ENCODE results near the gene ATP10B.

The ATP10B gene

DNA sequence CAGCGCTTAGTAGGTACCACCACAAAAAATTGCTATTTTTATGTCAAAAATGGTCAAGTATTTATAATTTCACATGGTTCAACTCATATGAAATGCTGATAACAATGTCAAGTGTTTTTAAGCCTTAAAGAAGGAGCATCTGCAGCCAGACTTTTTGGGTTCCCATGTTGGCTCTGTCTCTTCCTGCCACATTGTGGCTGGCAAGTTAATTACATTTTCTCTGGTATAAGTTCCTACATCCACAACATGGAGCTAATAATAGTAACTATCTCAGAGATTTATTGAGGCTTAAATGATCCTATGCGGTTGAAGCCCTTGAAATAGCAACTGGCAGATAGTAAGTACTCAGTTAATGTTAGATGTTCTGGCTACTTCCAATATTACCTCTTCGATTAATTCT lies 5.4 kb downstream of the ATP10B start:
- TF ChIP-seq, protein P1, sequence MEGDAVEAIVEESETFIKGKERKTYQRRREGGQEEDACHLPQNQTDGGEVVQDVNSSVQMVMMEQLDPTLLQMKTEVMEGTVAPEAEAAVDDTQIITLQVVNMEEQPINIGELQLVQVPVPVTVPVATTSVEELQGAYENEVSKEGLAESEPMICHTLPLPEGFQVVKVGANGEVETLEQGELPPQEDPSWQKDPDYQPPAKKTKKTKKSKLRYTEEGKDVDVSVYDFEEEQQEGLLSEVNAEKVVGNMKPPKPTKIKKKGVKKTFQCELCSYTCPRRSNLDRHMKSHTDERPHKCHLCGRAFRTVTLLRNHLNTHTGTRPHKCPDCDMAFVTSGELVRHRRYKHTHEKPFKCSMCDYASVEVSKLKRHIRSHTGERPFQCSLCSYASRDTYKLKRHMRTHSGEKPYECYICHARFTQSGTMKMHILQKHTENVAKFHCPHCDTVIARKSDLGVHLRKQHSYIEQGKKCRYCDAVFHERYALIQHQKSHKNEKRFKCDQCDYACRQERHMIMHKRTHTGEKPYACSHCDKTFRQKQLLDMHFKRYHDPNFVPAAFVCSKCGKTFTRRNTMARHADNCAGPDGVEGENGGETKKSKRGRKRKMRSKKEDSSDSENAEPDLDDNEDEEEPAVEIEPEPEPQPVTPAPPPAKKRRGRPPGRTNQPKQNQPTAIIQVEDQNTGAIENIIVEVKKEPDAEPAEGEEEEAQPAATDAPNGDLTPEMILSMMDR (IDR thresholded peaks at IDR 0.05): no peak
- H3K36me3 ChIP-seq: no peaks in the 10 kb centered on the region
- H3K27me3 ChIP-seq: no peaks in the 10 kb centered on the region

DNA sequence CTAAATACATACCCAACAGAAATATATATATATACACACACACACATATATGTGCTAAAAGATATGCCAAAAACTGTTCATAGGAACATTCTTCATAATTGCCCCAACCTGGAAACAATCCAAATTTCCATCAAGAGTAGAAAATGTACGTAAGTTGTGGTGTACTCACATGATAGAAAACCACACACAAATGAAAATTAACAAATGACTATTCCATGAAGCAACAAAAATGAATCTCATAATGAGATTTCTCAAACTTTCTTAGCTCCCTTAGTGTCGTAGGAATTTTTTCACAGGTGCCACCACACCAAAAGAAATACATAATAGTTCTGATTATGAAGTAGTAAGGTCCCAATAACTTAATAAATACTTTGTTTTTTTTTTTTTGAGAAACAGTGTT lies 7.8 kb downstream of the ATP10B start:
- TF ChIP-seq, protein P1 (IDR thresholded peaks at IDR 0.05): no peak
- Histone ChIP-seq H3K9me3 (no peaks in the 10 kb centered on the region), H3K4me1 (ENCODE audit: control insufficient read depth in 1 of 2, insufficient read depth in 1 of 2, low read depth in 1 of 2, low read length in 1 of 2) (no peaks in the 10 kb centered on the region), H3K27me3 (no peaks in the 10 kb centered on the region), H3K4me3 (ENCODE audit: low read depth in 1 of 2, low read length in 1 of 2) (no peak overlapping the region), H3K36me3 (no peaks in the 10 kb centered on the region), H3K27ac (no peak overlapping the region)

More for the DNA sequence above, 5.4 kb downstream of the ATP10B start:
- H3K9me3 ChIP-seq: no peaks in the 10 kb centered on the region
- H3K27ac ChIP-seq: no peak overlapping the region
- no peak overlapping the region for H3K4me3 ChIP-seq (ENCODE audit: low read depth in 1 of 2, low read length in 1 of 2)
- H3K4me1 ChIP-seq (ENCODE audit: control insufficient read depth in 1 of 2, insufficient read depth in 1 of 2, low read depth in 1 of 2, low read length in 1 of 2): no peaks in the 10 kb centered on the region

DNA sequence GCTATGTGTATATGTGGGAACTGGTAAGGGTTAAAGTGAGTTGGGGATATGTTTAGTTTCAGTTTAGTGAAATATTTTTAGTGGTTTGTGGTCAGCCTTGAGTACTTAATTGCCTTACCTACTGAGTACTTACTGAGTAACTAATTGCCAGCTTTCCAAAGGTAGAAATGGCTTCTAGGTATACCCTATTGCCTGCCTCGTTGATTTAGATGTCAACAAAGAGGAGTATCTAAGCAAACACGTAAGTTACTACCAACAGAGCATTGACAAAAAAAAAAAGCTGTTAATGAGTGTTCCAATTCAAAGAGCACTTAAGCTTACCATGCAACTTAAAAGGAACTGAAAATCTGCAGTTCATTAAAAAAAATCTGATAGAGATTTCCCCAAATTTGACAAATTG lies 8.8 kb downstream of the ATP10B start:
- Histone ChIP-seq H3K36me3 (no peaks in the 10 kb centered on the region), H3K4me1 (ENCODE audit: control insufficient read depth in 1 of 2, insufficient read depth in 1 of 2, low read depth in 1 of 2, low read length in 1 of 2) (no peaks in the 10 kb centered on the region), H3K27ac (no peak overlapping the region), H3K4me3 (ENCODE audit: low read depth in 1 of 2, low read length in 1 of 2) (no peak overlapping the region), H3K27me3 (no peaks in the 10 kb centered on the region), H3K9me3 (no peaks in the 10 kb centered on the region)
- TF ChIP-seq, protein P1 (IDR thresholded peaks at IDR 0.05): no peak

DNA sequence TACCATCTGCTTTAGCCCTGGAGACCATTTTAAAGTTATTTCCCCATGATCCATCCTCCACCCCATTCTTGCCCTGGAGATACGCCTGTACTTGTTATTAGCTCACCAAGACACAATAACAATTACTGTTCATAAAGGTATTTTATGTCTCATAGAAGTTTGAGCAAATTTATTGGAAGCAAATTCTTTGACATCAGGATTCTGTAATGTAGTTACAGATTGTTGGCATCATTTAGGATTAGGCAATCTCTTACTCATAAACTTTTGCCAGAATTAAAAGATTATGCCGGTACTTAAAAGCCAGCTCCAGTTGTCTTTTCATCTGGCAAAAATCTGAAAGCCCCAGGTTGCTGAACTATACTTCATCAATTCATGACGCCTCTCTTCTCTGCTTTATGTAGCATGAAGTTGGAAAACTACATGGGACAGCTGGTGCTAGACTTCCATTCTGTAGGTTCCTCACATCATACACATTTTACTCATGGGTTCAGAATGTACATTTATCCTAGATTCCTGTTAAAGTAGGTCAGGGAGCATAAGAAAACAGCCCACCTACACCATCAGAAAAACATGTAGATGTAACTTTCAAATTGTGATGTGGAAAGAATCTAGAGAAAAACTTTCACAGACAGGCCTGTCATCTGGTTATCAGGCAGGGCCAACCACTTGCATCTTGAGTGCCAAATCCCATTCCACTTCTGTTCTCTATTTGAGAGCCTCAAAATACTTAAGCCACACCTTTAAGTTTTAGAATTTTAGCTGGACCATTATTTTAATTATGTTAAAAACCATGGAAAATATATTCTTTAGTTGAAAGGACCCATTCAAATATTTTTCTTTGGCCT lies 14.0 kb downstream of the ATP10B start:
- Histone ChIP-seq H3K9me3 (no peaks in the 10 kb centered on the region), H3K27me3 (no peaks in the 10 kb centered on the region), H3K4me1 (ENCODE audit: control insufficient read depth in 1 of 2, insufficient read depth in 1 of 2, low read depth in 1 of 2, low read length in 1 of 2) (no peaks in the 10 kb centered on the region), H3K27ac (no peak overlapping the region), H3K4me3 (ENCODE audit: low read depth in 1 of 2, low read length in 1 of 2) (no peak overlapping the region), H3K36me3 (no peaks in the 10 kb centered on the region)
- TF ChIP-seq, protein P1 (IDR thresholded peaks at IDR 0.05): no peak

DNA sequence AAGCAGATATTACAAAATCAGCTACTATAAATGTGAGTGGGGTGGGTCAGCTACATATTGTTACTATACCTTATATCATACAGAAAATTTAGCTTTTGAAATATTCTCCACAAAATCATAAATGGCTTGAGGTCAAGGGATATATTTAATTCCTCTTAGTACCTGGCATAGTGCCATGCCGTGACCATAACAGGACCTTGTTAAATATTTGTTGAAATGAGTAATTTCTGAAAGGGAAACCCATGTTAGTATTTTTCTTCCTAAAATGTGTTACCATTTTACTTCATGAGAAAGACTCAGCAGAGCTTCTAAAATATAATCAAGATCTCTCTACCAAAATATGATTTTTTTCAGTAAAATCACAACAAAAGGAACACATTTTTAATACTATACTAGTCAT lies 14.8 kb downstream of the ATP10B start:
- H3K27me3 ChIP-seq: no peaks in the 10 kb centered on the region
- no peaks in the 10 kb centered on the region for H3K4me1 ChIP-seq (ENCODE audit: control insufficient read depth in 1 of 2, insufficient read depth in 1 of 2, low read depth in 1 of 2, low read length in 1 of 2)
- no peaks in the 10 kb centered on the region for H3K9me3 ChIP-seq
- H3K4me3 ChIP-seq (ENCODE audit: low read depth in 1 of 2, low read length in 1 of 2): no peak overlapping the region
- TF ChIP-seq, protein P1 (IDR thresholded peaks at IDR 0.05): no peak
- H3K27ac ChIP-seq: no peak overlapping the region
- H3K36me3 ChIP-seq: no peaks in the 10 kb centered on the region

Data from neutrophil (primary cell).